HL-60/S4 treated with retinoic acid at 250 ng/mL for 4 days and 3 days (cell line): ENCODE measurements around the gene SRR.
"Not testable (repeated sequence)": the region's sequence is repeated elsewhere in the genome, so short reads cannot be mapped to it uniquely, and the experiment has no call there.

Experiments used
- in situ Hi-C: fragments of 300-500 bp; cut with MboI; formaldehyde crosslinking; loops from 2 replicates; pipeline ENCODE4 v1.7.0; 2022; ENCODE audit warnings: low sequenced_read_pairs

SRR gene, protein sequence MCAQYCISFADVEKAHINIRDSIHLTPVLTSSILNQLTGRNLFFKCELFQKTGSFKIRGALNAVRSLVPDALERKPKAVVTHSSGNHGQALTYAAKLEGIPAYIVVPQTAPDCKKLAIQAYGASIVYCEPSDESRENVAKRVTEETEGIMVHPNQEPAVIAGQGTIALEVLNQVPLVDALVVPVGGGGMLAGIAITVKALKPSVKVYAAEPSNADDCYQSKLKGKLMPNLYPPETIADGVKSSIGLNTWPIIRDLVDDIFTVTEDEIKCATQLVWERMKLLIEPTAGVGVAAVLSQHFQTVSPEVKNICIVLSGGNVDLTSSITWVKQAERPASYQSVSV

GRCh38 chr17:2303204-2304188 is at the start of gene SRR, which contains the start of gene SMG6:
TSS of gene SRR (plus strand) at chr17:2303950. CDS start at chr17:2315561, 11,611 bp downstream.
TSS of gene SMG6 (minus strand) at chr17:2303785. CDS start at chr17:2303720, 65 bp downstream.
- in situ Hi-C loops = no loop called here

- in situ Hi-C loops = not testable (repeated sequence)
Observed at GRCh38 chr17:2258830-2259229, 44.9 kb upstream of the SRR start.

DNA sequence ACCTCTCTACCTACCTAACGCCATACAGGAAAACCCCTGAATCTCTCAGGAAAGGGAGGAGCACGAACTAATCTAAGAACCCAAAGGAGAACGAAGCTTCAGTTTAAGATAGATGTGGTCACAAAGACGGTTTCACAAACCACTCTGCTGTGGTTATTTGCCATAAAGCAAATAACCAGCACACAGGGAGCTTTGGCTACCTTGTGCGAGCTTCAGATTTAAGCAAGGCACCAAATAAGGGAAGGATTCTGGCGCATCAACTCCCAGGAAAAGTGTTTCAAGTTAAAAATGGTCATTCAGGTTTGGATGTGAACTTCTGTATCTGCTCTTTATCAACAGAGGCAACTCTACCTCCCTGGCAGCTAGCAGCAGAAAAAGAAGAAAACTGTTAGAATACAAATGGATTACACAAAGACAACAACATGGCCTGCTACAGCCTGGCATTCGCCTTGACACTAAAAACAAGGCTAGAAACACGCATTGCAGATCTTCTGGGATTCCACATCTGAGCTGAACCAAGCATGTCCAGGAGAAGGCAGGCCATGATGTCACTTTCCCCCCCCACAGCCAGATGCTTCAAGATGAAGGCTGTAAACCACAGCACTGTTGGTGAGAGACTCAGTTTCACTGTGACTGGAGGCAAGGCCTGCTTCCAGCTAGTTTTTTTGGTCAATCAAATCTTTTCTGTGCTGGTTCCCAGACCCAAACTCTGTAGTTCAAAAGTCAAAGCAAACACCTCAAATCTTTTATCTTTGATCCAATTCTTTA is 43.8 kb upstream of the SRR start:
- in situ Hi-C loops = no loop called here

- in situ Hi-C loops = no loop called here
Observed at GRCh38 chr17:2262135-2262587, 41.6 kb upstream of the SRR start.

DNA sequence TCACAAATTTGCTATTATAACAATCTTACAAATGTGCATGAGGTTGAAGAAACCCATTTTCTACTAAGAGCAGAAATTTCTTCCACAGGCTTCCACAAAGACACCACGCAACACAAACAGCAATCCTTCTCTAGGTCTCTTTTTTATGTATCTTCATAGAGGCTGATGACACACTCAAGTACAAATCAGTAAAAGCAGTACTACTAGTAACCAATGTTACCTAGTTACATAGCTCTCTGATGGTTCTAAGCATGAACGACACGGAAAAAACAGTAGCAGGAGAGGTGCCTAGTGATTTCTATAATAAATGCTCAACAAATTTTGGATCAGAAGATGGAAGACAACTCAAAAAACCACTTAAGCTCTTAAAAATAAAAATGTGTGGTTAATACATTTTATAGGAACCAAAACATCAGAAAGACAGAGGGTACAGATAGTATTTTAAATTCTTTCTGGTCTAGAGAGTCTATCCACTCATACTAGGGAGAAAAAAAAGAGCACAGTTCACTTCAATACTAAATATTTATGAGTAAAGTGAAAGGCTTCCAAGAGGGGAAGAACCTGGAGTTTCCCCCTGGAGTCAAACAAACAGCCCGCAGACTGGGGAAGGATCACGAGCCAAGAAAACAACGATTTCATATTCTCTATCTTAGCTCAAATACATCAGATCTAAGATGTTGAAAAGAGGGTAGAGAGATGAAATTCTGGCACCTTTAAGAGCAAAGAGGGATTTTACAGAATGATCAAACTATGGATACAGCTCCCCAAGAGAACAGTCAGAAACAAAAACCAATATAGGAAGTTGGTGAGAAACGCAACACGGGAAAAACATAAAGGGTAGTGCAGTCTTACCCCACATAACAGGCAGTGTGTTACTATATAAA is 40.3 kb upstream of the SRR start:
- in situ Hi-C loops = no loop called here

DNA sequence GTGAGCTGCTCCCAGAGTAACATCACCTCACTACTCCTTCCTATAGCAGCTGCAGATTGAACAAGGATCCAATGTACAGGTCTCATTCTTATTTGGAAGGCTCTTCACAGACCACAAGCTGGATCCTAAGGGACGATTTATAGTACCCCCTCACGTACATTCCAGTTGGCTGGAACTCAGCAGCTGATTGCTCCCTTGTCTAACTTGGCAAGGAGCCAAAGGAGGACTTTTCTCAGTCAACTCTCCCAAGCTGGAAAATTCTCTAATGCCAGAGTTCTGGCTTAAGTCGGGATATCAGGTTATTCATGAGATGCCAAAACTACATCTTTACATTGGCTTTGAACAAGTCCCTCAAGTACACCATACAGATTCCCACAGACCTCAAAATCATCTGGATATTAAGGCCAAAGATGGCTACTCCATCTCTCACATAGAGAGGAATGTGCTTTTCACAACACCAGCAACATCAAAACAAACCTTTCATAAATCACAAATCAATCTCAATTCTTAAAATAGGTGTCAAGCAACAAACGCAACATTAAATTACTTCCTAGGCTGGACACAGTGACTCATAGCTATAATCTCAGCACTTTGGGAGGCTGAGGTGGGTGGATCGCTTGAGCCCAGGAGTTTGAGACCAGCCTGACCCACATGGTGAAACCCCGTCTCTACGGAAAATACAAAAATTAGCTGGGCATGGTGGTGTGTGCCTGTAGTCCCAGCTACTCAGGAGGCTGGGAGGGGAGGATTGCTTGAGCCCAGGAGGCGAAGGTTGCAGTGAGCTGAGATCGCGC is 39.5 kb upstream of the SRR start:
- in situ Hi-C loops = no loop called here

DNA sequence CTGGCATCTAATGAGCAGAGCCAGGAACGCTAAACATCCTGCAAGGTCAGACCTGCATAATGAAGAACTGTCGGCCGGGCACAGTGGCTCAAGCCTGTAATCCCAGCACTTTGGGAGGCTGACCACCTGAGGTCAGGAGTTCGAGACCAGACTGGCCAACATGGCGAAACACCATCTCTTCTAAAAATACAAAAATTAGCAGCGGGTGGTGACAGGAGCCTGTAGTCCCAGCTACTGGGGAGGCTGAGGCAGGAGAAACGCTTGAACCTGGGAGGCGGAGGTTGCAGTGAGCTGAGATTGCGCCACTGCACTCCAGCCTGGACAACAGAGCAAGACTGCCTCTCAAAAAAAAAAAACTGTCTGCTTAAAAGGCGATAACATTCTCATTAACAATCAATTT is 38.6 kb upstream of the SRR start:
- in situ Hi-C loops = not testable (repeated sequence)

- in situ Hi-C loops = no loop called here
Observed at GRCh38 chr17:2266045-2266864, 37.5 kb upstream of the SRR start.

DNA sequence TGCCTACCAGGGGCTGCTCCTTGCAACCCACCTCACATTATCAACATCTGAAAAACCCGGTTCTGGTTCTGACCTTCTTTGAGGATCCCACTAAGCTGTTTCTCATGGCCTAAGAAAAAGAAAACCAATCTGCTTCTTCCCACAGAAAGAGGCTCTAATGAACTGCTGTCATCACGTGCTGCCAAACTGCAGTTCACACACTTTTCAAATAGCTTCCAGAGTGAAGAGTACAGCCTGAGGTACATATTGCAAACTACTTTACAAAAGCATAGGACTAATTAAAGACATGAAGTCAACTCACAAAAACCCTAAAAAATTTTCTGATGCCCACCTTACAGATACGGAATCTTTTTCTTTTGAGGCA is 36.9 kb upstream of the SRR start:
- in situ Hi-C loops = no loop called here

- in situ Hi-C loops = no loop called here
Observed at GRCh38 chr17:2267354-2267753, 36.4 kb upstream of the SRR start.

DNA sequence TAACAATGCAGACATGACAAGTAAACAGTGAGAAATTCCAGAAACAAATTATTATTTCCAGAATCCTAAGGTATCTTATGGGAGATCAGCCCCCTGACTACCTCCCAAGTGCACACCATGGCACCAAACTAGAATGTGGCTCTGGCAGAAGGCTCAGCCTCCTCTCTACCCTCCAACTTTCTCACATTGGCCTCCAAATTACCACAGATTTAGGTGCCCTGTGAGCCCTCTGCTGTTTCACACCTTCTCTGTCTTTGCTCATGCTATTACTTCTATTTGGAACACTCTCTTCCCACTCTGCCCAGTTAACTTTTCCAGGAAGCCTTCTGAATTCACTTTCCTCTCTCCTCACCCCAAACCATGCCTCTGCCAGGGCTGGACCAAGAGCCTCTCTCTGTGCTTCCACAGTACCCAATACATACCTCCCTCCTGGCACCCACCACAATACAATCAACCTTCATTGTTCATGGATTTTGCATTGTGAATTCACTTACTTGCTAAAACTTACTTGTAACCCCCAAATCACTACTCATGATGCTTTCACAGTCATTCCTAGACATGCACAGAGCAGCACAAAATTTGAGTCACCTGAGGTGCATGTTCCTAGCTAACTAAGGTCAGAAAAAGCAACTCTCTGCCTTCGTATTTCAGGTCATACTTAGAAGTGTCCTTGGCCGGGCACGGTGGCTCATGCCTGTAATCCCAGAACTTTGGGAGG is 31.6 kb upstream of the SRR start:
- in situ Hi-C loops = no loop called here

DNA sequence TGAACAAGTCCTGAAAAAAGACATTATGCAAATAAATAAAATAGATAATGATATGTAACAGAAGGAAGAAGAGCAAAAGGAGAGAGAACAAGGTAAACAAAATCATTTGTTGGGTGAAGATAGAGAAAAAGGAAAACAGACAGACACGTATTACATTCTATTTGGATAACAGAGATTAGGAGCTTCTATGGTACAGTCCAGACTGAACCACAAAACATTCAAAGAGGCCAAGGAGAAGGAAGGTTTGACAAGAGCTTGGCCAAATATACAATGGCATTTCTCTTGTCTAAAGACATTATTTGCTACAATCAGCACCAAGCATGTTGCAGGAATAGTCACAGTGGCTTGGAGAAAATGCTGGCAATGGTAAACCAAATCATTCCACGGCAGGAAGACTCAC is 29.3 kb upstream of the SRR start:
- in situ Hi-C loops = no loop called here

GRCh38 chr17:2275722-2276121 is 28.0 kb upstream of the SRR start:
- in situ Hi-C loops = loop anchor here (25.0 kb wide), 1 partner anchor 388 kb away; no protein-coding TSS in a partner anchor

GRCh38 chr17:2277429-2278170 is 26.1 kb upstream of the SRR start:
- in situ Hi-C loops = loop anchor here (25.0 kb wide), 1 partner anchor 390 kb away; no protein-coding TSS in a partner anchor

DNA sequence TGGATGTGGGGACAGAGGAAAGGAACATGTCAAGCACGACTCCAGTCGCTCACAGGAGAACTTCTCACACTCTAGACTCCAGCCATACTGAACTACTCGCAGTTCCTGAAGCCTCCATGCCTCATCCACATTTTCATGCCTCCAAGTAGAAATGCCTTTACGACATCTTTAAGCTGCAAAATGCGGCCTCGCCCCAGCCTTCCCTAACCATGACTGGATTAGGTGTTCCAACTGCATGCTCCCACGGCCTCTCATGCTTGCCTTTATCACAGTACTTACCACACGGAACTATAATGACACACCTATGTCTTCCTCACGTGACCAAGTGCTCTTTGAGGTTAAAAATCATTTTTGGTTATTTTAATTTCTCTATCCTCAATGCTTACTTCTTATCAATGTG is 24.0 kb upstream of the SRR start:
- in situ Hi-C loops = loop anchor here (25.0 kb wide), 1 partner anchor 392 kb away; no protein-coding TSS in a partner anchor

GRCh38 chr17:2282297-2282873 is 21.4 kb upstream of the SRR start:
- in situ Hi-C loops = loop anchor here (25.0 kb wide), 1 partner anchor 395 kb away; no protein-coding TSS in a partner anchor
